ENCODE measurements around the gene RALGPS1. TPM values are rescaled to one million over a fixed set of nuclear protein-coding genes. Genes with fewer than 3 reads are reported as not detected.
A peak's percentile ranks its signal among the peaks of the same experiment; 100 is the strongest.

RALGPS1 gene
- total RNA-seq, 1 donor from 2014 or later: 30.7 TPM

- Histone ChIP-seq H3K36me3 (peaks cover 6% of the 10 kb centered on the region), H3K4me1 (no peaks in the 10 kb centered on the region), H3K4me3 (no peak overlapping the region), H3K27me3 (no peaks in the 10 kb centered on the region), H4K20me1 (ENCODE audit: low read depth) (no peaks in the 10 kb centered on the region), H3K27ac (no peak overlapping the region), H3K4me2 (no peak overlapping the region), H3K9me3 (ENCODE audit: low read depth) (peaks cover 5% of the 10 kb centered on the region), H3F3A (ENCODE audit: low read depth) (no peaks in the 10 kb centered on the region), H2AFZ (replicated peaks) (no peak overlapping the region), H3K9ac (no peak overlapping the region), H3K79me2 (ENCODE audit: low read depth) (no peaks in the 10 kb centered on the region)
- peaks cover 7% of the 10 kb centered on the region for H3K36me3 Mint-ChIP-seq
- H3K27me3 Mint-ChIP-seq (ENCODE audit: insufficient read depth, low read depth): peaks cover 2% of the 10 kb centered on the region
- no peak overlapping the region for H3K4me3 Mint-ChIP-seq
- H3K9me3 Mint-ChIP-seq: peaks cover 13% of the 10 kb centered on the region
- peaks cover 8% of the 10 kb centered on the region for H3K4me1 Mint-ChIP-seq
- DNase-seq (ENCODE audit: low spot score): peak; percentile 13
- TF ChIP-seq EZH2 (IDR thresholded peaks at IDR 0.05) (no peak), CTCF (IDR thresholded peaks at IDR 0.05) (peak; percentile 6), EZH2phosphoT487 (IDR thresholded peaks at IDR 0.05) (no peak)
- no peak overlapping the region for H3K27ac Mint-ChIP-seq
Observed at GRCh38 chr9:126989847-126990842, 75.6 kb downstream of the RALGPS1 start.

GRCh38 chr9:126991183-126991582, 76.6 kb downstream of the RALGPS1 start:
- Mint-ChIP-seq H3K4me1 (peaks cover 8% of the 10 kb centered on the region), H3K27ac (no peak overlapping the region), H3K9me3 (peaks cover 13% of the 10 kb centered on the region), H3K36me3 (peaks cover 7% of the 10 kb centered on the region), H3K4me3 (no peak overlapping the region), H3K27me3 (ENCODE audit: insufficient read depth, low read depth) (peaks cover 2% of the 10 kb centered on the region)
- peaks cover 5% of the 10 kb centered on the region for H3K9me3 ChIP-seq (ENCODE audit: low read depth)
- TF ChIP-seq CTCF (IDR thresholded peaks at IDR 0.05): no peak
- no peak for TF ChIP-seq EZH2phosphoT487 (IDR thresholded peaks at IDR 0.05)
- TF ChIP-seq EZH2 (IDR thresholded peaks at IDR 0.05): no peak
- no peak overlapping the region for H3K27ac ChIP-seq
- no peaks in the 10 kb centered on the region for H3K79me2 ChIP-seq (ENCODE audit: low read depth)
- H3K4me2 ChIP-seq: no peak overlapping the region
- H2AFZ ChIP-seq (replicated peaks): no peak overlapping the region
- no peaks in the 10 kb centered on the region for H3K27me3 ChIP-seq
- H3K36me3 ChIP-seq: peaks cover 6% of the 10 kb centered on the region
- H3K9ac ChIP-seq: no peak overlapping the region
- no peak overlapping the region for H3K4me3 ChIP-seq
- no peak for DNase-seq (ENCODE audit: low spot score)
- H3K4me1 ChIP-seq: no peaks in the 10 kb centered on the region
- H4K20me1 ChIP-seq (ENCODE audit: low read depth): no peaks in the 10 kb centered on the region
- no peaks in the 10 kb centered on the region for H3F3A ChIP-seq (ENCODE audit: low read depth)

GRCh38 chr9:126992427-126992826, 77.8 kb downstream of the RALGPS1 start:
- Histone ChIP-seq H3K79me2 (ENCODE audit: low read depth) (no peaks in the 10 kb centered on the region), H3K36me3 (peaks cover 6% of the 10 kb centered on the region), H3K27ac (no peak overlapping the region), H3K4me1 (no peaks in the 10 kb centered on the region), H3K4me2 (no peak overlapping the region), H3K9ac (no peak overlapping the region), H3K27me3 (no peaks in the 10 kb centered on the region), H3F3A (ENCODE audit: low read depth) (no peaks in the 10 kb centered on the region), H2AFZ (replicated peaks) (no peak overlapping the region), H3K9me3 (ENCODE audit: low read depth) (peaks cover 5% of the 10 kb centered on the region), H4K20me1 (ENCODE audit: low read depth) (no peaks in the 10 kb centered on the region), H3K4me3 (no peak overlapping the region)
- Mint-ChIP-seq H3K4me3 (no peak overlapping the region), H3K9me3 (peaks cover 17% of the 10 kb centered on the region), H3K36me3 (peaks cover 7% of the 10 kb centered on the region), H3K27me3 (ENCODE audit: insufficient read depth, low read depth) (peaks cover 2% of the 10 kb centered on the region), H3K4me1 (peaks cover 8% of the 10 kb centered on the region), H3K27ac (no peak overlapping the region)
- TF ChIP-seq EZH2phosphoT487 (IDR thresholded peaks at IDR 0.05) (no peak), EZH2 (IDR thresholded peaks at IDR 0.05) (no peak), CTCF (IDR thresholded peaks at IDR 0.05) (no peak)
- no peak for DNase-seq (ENCODE audit: low spot score)
